Suprapubic skin (tissue), 4 donors: ENCODE measurements around the gene LRMDA. TPM values are rescaled to one million over a fixed set of nuclear protein-coding genes. Genes with fewer than 3 reads are reported as not detected.

Experiments used
- DNase-seq, 2 donors: peaks; one replicate each; pipeline ENCODE4 v3.0.0-alpha.2; 2019; ENCODE audit warnings: low spot score in 2 of 2
- H3K27ac ChIP-seq: fragments of 200-600 bp; sonication (generic); one replicate; pipeline ENCODE4 v1.5.1; 2019
- H3K27me3 ChIP-seq: fragments of 200-600 bp; sonication (generic); one replicate; pipeline ENCODE4 v1.5.1; 2019
- H3K36me3 ChIP-seq: fragments of 200-600 bp; sonication (generic); one replicate; pipeline ENCODE4 v1.5.1; 2019
- H3K4me1 ChIP-seq: fragments of 200-600 bp; sonication (generic); one replicate; pipeline ENCODE4 v1.5.1; 2019
- H3K4me3 ChIP-seq: fragments of 200-600 bp; sonication (generic); one replicate; pipeline ENCODE4 v1.5.1; 2019; ENCODE audit warnings: mild to moderate bottlenecking
- H3K9me3 ChIP-seq: fragments of 200-600 bp; sonication (generic); one replicate; pipeline ENCODE4 v1.5.1; 2019
- EP300 ChIP-seq: sonication (generic); formaldehyde crosslinking; IDR thresholded peaks from one replicate; pipeline ENCODE4 v1.6.1; 2017; ENCODE audit warnings: antibody characterized with exemption
- POLR2A ChIP-seq, 2 donors: fragments of 450-650 bp; IDR thresholded peaks; one replicate each; pipeline ENCODE4 v1.6.1; 2017; ENCODE audit warnings: antibody characterized with exemption in 2 of 2, mild to moderate bottlenecking in 2 of 2, moderate library complexity in 2 of 2
- POLR2AphosphoS5 ChIP-seq, 3 donors: sonication (generic); formaldehyde crosslinking; IDR thresholded peaks; one replicate each; pipeline ENCODE4 v1.6.1; 2017; ENCODE audit warnings: antibody characterized with exemption in 3 of 3
- WGBS: methylation state at CpG from one replicate; pipeline ENCODE4 v1.1.5; 2018; 5-methylcytosine and 5-hydroxymethylcytosine counted together
- total RNA-seq, 4 donors: library from RNA; depleted of rRNA; stranded (reverse); fragments of >200 nt; gene quantifications; one replicate each; pipeline ENCODE4 v1.1.0, GENCODE V29; 2016
- TF ChIP-seq, protein P1 (sequence below), 2 donors: fragments of 200-600 bp in 1 of 2; fragments of 450-650 bp in 1 of 2; sonication (generic) in 1 of 2; IDR thresholded peaks; one replicate each; pipeline ENCODE4 v1.5.1; 2016 to 2019; ENCODE audit warnings: antibody characterized with exemption in 2 of 2, mild to moderate bottlenecking in 1 of 2, moderate library complexity in 1 of 2

LRMDA gene
- total RNA-seq, 4 donors from 2014 or later, result 0.10 to 2.9 (median 1.9) TPM; not detected in 1

GRCh38 chr10:75487755-75488125, 56.3 kb downstream of the LRMDA start:
- Histone ChIP-seq H3K27me3 (no peaks in the 10 kb centered on the region), H3K9me3 (no peaks in the 10 kb centered on the region), H3K4me1 (peaks cover 5% of the 10 kb centered on the region), H3K4me3 (no peak overlapping the region), H3K27ac (no peak overlapping the region), H3K36me3 (no peaks in the 10 kb centered on the region)
- no peak for TF ChIP-seq EP300
- TF ChIP-seq, protein P1, sequence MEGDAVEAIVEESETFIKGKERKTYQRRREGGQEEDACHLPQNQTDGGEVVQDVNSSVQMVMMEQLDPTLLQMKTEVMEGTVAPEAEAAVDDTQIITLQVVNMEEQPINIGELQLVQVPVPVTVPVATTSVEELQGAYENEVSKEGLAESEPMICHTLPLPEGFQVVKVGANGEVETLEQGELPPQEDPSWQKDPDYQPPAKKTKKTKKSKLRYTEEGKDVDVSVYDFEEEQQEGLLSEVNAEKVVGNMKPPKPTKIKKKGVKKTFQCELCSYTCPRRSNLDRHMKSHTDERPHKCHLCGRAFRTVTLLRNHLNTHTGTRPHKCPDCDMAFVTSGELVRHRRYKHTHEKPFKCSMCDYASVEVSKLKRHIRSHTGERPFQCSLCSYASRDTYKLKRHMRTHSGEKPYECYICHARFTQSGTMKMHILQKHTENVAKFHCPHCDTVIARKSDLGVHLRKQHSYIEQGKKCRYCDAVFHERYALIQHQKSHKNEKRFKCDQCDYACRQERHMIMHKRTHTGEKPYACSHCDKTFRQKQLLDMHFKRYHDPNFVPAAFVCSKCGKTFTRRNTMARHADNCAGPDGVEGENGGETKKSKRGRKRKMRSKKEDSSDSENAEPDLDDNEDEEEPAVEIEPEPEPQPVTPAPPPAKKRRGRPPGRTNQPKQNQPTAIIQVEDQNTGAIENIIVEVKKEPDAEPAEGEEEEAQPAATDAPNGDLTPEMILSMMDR (IDR thresholded peaks at IDR 0.05), result no peak
- no peak for TF ChIP-seq POLR2AphosphoS5 (IDR thresholded peaks at IDR 0.05)
- TF ChIP-seq POLR2A (IDR thresholded peaks at IDR 0.05), result no peak
- no peak for DNase-seq
- WGBS, result 78% methylated on average over 2 of the region's 2 CpGs

GRCh38 chr10:75492173-75492925, 60.9 kb downstream of the LRMDA start:
- Histone ChIP-seq H3K27me3 (no peaks in the 10 kb centered on the region), H3K36me3 (no peaks in the 10 kb centered on the region), H3K27ac (no peak overlapping the region), H3K4me3 (no peak overlapping the region), H3K4me1 (peaks cover 1% of the 10 kb centered on the region), H3K9me3 (no peaks in the 10 kb centered on the region)
- 69% methylated on average over 3 of the region's 3 CpGs for WGBS
- TF ChIP-seq, protein P1 (IDR thresholded peaks at IDR 0.05), result no peak
- TF ChIP-seq POLR2AphosphoS5 (IDR thresholded peaks at IDR 0.05) (no peak), POLR2A (IDR thresholded peaks at IDR 0.05) (no peak), EP300 (no peak)
- no peak for DNase-seq

DNA sequence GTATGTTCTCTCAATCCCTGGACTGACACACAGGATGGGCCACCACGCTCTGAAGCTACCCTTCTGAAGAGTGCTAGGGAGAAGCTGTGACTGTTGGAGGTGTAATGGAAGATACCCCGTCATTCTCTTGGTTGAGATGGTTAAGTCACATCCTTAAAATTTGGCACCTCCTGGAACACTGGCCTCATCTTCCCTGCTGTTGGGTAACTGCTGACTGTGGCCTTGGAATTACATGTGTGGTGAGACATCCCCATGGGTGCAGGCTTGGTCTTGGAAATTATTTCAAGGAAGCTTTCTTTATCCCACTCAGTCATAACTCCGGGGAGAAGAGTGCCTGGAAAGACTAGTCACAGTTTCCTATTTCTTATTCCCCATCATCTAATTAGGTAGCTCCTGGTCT, 62.0 kb downstream of the LRMDA start:
- Histone ChIP-seq H3K4me1 (no peaks in the 10 kb centered on the region), H3K9me3 (no peaks in the 10 kb centered on the region), H3K27me3 (no peaks in the 10 kb centered on the region), H3K36me3 (no peaks in the 10 kb centered on the region), H3K4me3 (no peak overlapping the region), H3K27ac (no peak overlapping the region)
- no peak for TF ChIP-seq EP300
- TF ChIP-seq, protein P1 (IDR thresholded peaks at IDR 0.05), result no peak
- no peak for TF ChIP-seq POLR2A (IDR thresholded peaks at IDR 0.05)
- no peak for TF ChIP-seq POLR2AphosphoS5 (IDR thresholded peaks at IDR 0.05)
- no peak for DNase-seq
- 84% methylated on average over 3 of the region's 3 CpGs for WGBS

GRCh38 chr10:75495434-75496190, 64.2 kb downstream of the LRMDA start:
- peaks cover 9% of the 10 kb centered on the region for H3K4me1 ChIP-seq
- no peak overlapping the region for H3K4me3 ChIP-seq
- H3K36me3 ChIP-seq, result no peaks in the 10 kb centered on the region
- WGBS, result 59% methylated on average over 4 of the region's 4 CpGs
- no peak for DNase-seq
- no peaks in the 10 kb centered on the region for H3K27me3 ChIP-seq
- H3K9me3 ChIP-seq, result no peaks in the 10 kb centered on the region
- H3K27ac ChIP-seq, result no peak overlapping the region
- TF ChIP-seq, protein P1 (IDR thresholded peaks at IDR 0.05), result no peak
- TF ChIP-seq POLR2AphosphoS5 (IDR thresholded peaks at IDR 0.05) (no peak), POLR2A (IDR thresholded peaks at IDR 0.05) (no peak), EP300 (no peak)

DNA sequence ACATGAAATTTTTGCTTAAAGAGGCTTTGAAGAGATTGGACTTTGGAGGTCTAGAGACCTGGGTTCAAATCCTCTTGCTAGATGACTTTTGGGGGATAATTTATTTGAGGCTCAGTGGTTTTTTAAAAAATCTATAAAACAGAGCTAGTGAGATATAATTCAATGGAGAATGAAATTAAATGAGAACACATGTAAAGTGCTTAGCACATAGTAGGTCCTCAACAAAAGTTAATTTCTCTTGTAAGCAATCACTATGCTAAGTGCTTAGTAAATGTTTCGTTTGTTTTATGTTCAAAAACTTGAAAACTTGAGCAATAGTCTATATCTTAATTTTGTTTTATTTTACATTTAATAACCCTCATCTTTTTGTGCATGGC, 64.8 kb downstream of the LRMDA start:
- 98% methylated on average over 1 of the region's 1 CpG for WGBS
- H3K4me3 ChIP-seq, result no peak overlapping the region
- H3K27me3 ChIP-seq, result no peaks in the 10 kb centered on the region
- H3K4me1 ChIP-seq, result peaks cover 9% of the 10 kb centered on the region
- H3K9me3 ChIP-seq, result no peaks in the 10 kb centered on the region
- H3K36me3 ChIP-seq, result no peaks in the 10 kb centered on the region
- TF ChIP-seq EP300 (no peak), POLR2A (IDR thresholded peaks at IDR 0.05) (no peak), POLR2AphosphoS5 (IDR thresholded peaks at IDR 0.05) (no peak)
- TF ChIP-seq, protein P1 (IDR thresholded peaks at IDR 0.05), result no peak
- DNase-seq, result no peak
- H3K27ac ChIP-seq, result no peak overlapping the region
